NB4 (cell line): ENCODE results near the gene LRRK2.
"Not testable (repeated sequence)": the region's sequence is repeated elsewhere in the genome, so short reads cannot be mapped to it uniquely, and the experiment has no call there.

Experiments used
- DNase-seq: peaks from one replicate; pipeline ENCODE4 v3.0.0; 2010; ENCODE audit warnings: low read depth
- H3K4me3 ChIP-seq: one replicate; pipeline ENCODE4 v1.5.1; 2011; ENCODE audit warnings: mild to moderate bottlenecking, low read depth, low read length, moderate library complexity
- CTCF ChIP-seq: IDR thresholded peaks from one replicate; pipeline ENCODE4 v1.5.1; 2012; ENCODE audit warnings: low read depth, low read length
- MAX ChIP-seq: IDR thresholded peaks from 2 replicates; pipeline ENCODE4 v1.6.1; 2011; ENCODE audit warnings: low read depth, low read length
- MYC ChIP-seq: IDR thresholded peaks from 2 replicates; pipeline ENCODE4 v1.6.1; 2011; ENCODE audit warnings: low read depth, low read length
- POLR2A ChIP-seq: IDR thresholded peaks from 2 replicates; pipeline ENCODE4 v1.6.1; 2011; ENCODE audit warnings: mild to moderate bottlenecking; ENCODE audit not compliant: insufficient read length; ENCODE audit errors: extremely low read depth

The LRRK2 gene

GRCh38 chr12:40382217-40382616, 157.4 kb downstream of the LRRK2 start:
- no peak for DNase-seq
- no peak for TF ChIP-seq MYC
- no peak for TF ChIP-seq POLR2A
- TF ChIP-seq MAX, result no peak
- TF ChIP-seq CTCF, result no peak
- no peak overlapping the region for H3K4me3 ChIP-seq

GRCh38 chr12:40387279-40387678, 162.5 kb downstream of the LRRK2 start:
- not testable (repeated sequence) for DNase-seq, H3K4me3 ChIP-seq

- H3K4me3 ChIP-seq, result no peak overlapping the region
- no peak for DNase-seq
- TF ChIP-seq CTCF (no peak), MYC (no peak), MAX (no peak), POLR2A (no peak)
Observed at GRCh38 chr12:40390980-40391379, 166.2 kb downstream of the LRRK2 start.

GRCh38 chr12:40393026-40393425, 168.2 kb downstream of the LRRK2 start:
- TF ChIP-seq POLR2A, result no peak
- TF ChIP-seq MAX, result no peak
- no peak for TF ChIP-seq MYC
- no peak for TF ChIP-seq CTCF
- H3K4me3 ChIP-seq, result no peak overlapping the region
- DNase-seq, result no peak

- DNase-seq, result no peak
- no peak overlapping the region for H3K4me3 ChIP-seq
- no peak for TF ChIP-seq MAX
- TF ChIP-seq MYC, result no peak
Observed at GRCh38 chr12:40399656-40400055, 174.9 kb downstream of the LRRK2 start.

- TF ChIP-seq CTCF (no peak), MYC (no peak), POLR2A (no peak)
- no peak for DNase-seq
Observed at GRCh38 chr12:40405419-40405818, 180.6 kb downstream of the LRRK2 start.

More at GRCh38 chr12:40405419-40405818, 180.6 kb downstream of the LRRK2 start:
- no peak overlapping the region for H3K4me3 ChIP-seq
